A549 (cell line): ENCODE results near the gene GNG14. TPM values are rescaled to one million over a fixed set of nuclear protein-coding genes. Genes with fewer than 3 reads are reported as not detected.

Experiments
- ATAC-seq, 2 experiments: fragments of 200-7000 bp in 1 of 2; fragments of >200 bp in 1 of 2; cut with Nextera tagmentation in 1 of 2; cut with Tn5 transposase in 1 of 2; 3 replicates each; pipeline versions ENCODE4 v1.8.0 to v1.9.1; 2018 to 2020; ENCODE audit warnings: mild to moderate bottlenecking in 1 of 2, moderate library complexity in 1 of 2
- CTCF ChIA-PET: fragments of 300-600 bp; sonication (Branson Sonifier 250); formaldehyde crosslinking; extraction: SDS; loops from one replicate; lab custom pipeline; 2021; ENCODE audit warnings: antibody characterized with exemption, inconsistent platforms; lab: Yijun Ruan, JAX
- POLR2A ChIA-PET: fragments of 350-600 bp; formaldehyde crosslinking; extraction: SDS; loops from one replicate; lab custom pipeline; 2021; ENCODE audit warnings: antibody characterized with exemption, inconsistent platforms; lab: Yijun Ruan, JAX
- DNase-seq, 2 experiments: peaks; one replicate each; pipeline versions ENCODE4 v3.0.0 to v3.0.0-alpha.2; 2011 to 2016; ENCODE audit warnings: low read depth in 1 of 2, low spot score in 1 of 2
- FAIRE-seq: peaks from 2 replicates; lab custom pipeline; 2011; peaks lifted over from hg19 to GRCh38; lab: Jason Lieb, UNC
- H3K27ac ChIP-seq, 2 experiments: fragments of >200 bp; sonication (Bioruptor Twin); formaldehyde crosslinking; 3 replicates each; pipeline ENCODE4 v1.5.1; 2016 to 2017
- H3K4me1 ChIP-seq: fragments of >200 bp; sonication (Bioruptor Twin); formaldehyde crosslinking; 3 replicates; pipeline ENCODE4 v1.6.1; 2016
- H3K4me2 ChIP-seq: fragments of >200 bp; sonication (Bioruptor Twin); formaldehyde crosslinking; 3 replicates; pipeline ENCODE4 v1.6.1; 2016
- H3K4me3 ChIP-seq: fragments of >200 bp; sonication (Bioruptor Twin); formaldehyde crosslinking; 3 replicates; pipeline ENCODE4 v1.5.1; 2016
- H3K9me3 ChIP-seq: fragments of >200 bp; sonication (Bioruptor Twin); formaldehyde crosslinking; 3 replicates; pipeline ENCODE4 v1.6.1; 2016
- BHLHE40 ChIP-seq: IDR thresholded peaks from 2 replicates; pipeline ENCODE4 v1.6.1; 2012; ENCODE audit warnings: low read depth, low read length, inconsistent platforms
- CHD2 ChIP-seq: fragments of 150-350 bp; IDR thresholded peaks from 2 replicates; pipeline ENCODE4 v1.6.1; 2014; ENCODE audit warnings: low read length; ENCODE audit not compliant: partially characterized antibody
- CHD4 ChIP-seq: fragments of 200-600 bp; sonication (generic); IDR thresholded peaks from 2 replicates; pipeline ENCODE4 v1.6.1; 2016; ENCODE audit warnings: antibody characterized with exemption, mild to moderate bottlenecking, borderline replicate concordance
- EP300 ChIP-seq, 2 experiments: fragments of >200 bp; sonication (Bioruptor Twin); formaldehyde crosslinking; IDR thresholded peaks; 2 replicates in 1 of 2; 3 replicates in 1 of 2; pipeline ENCODE4 v1.6.1; 2016 to 2017
- FOSL2 ChIP-seq, 2 experiments: fragments of 450-650 bp in 1 of 2; fragments of >200 bp in 1 of 2; sonication (Bioruptor Twin) in 1 of 2; formaldehyde crosslinking; IDR thresholded peaks; 2 replicates each; pipeline versions ENCODE4 v1.5.0 to v1.6.1; 2016 to 2020; ENCODE audit warnings: mild to moderate bottlenecking in 1 of 2, moderate library complexity in 1 of 2
- GATA3 ChIP-seq: IDR thresholded peaks from 2 replicates; pipeline ENCODE4 v1.6.1; 2012; ENCODE audit warnings: borderline replicate concordance
- HDAC2 ChIP-seq: fragments of 200-600 bp; sonication (generic); IDR thresholded peaks from 2 replicates; pipeline ENCODE4 v1.6.1; 2016
- HEYL ChIP-seq: fragments of 250-450 bp; sonication (Bioruptor Pico); IDR thresholded peaks from 2 replicates; pipeline ENCODE4 v1.8.0; 2021; ENCODE audit warnings: mild to moderate bottlenecking, moderate library complexity
- HOXB13 ChIP-seq: fragments of 250-450 bp; sonication (Bioruptor Pico); IDR thresholded peaks from 2 replicates; pipeline ENCODE4 v1.5.0; 2020; ENCODE audit warnings: low read depth, mild to moderate bottlenecking, moderate library complexity
- JUN ChIP-seq, 2 experiments: fragments of >200 bp; sonication (Bioruptor Twin); formaldehyde crosslinking; IDR thresholded peaks; 2 replicates in 1 of 2; 3 replicates in 1 of 2; pipeline ENCODE4 v1.6.1; 2016 to 2017
- KDM5A ChIP-seq: fragments of 200-600 bp; sonication (generic); IDR thresholded peaks from 2 replicates; pipeline ENCODE4 v1.6.1; 2016; ENCODE audit warnings: antibody characterized with exemption, mild to moderate bottlenecking
- NFE2L2 ChIP-seq: fragments of 150-350 bp; conservative IDR thresholded peaks from 2 replicates; pipeline ENCODE4 v1.6.1; 2014; ENCODE audit warnings: low read length
- PHF8 ChIP-seq: fragments of 200-600 bp; sonication (generic); IDR thresholded peaks from 2 replicates; pipeline ENCODE4 v1.6.1; 2016; ENCODE audit warnings: low read depth, mild to moderate bottlenecking, antibody characterized with exemption, moderate library complexity, borderline replicate concordance
- POLR2A ChIP-seq: IDR thresholded peaks from 2 replicates; pipeline ENCODE4 v1.6.1; 2012; ENCODE audit warnings: mild to moderate bottlenecking, low read length
- RAD21 ChIP-seq, 2 experiments: fragments of >200 bp in 1 of 2; sonication (Bioruptor Twin) in 1 of 2; formaldehyde crosslinking in 1 of 2; IDR thresholded peaks in 1 of 2; conservative IDR thresholded peaks in 1 of 2; 2 replicates in 1 of 2; 3 replicates in 1 of 2; pipeline ENCODE4 v1.6.1; 2012 to 2018; ENCODE audit warnings: inconsistent platforms in 1 of 2
- RFX5 ChIP-seq: fragments of 450-650 bp; IDR thresholded peaks from 2 replicates; pipeline ENCODE4 v1.7.1; 2014; ENCODE audit warnings: antibody characterized with exemption, mild to moderate bottlenecking, moderate library complexity
- ZFP36 ChIP-seq: fragments of 450-650 bp; IDR thresholded peaks from 2 replicates; pipeline ENCODE4 v1.6.1; 2014; ENCODE audit warnings: borderline replicate concordance; ENCODE audit not compliant: partially characterized antibody
- WGBS: methylation state at CpG from one replicate; pipeline ENCODE4 v1.1.6; 2017; ENCODE audit errors: missing lambda C conversion rate; 5-methylcytosine and 5-hydroxymethylcytosine counted together
- polyA plus RNA-seq, 4 experiments: library from polyadenylated mRNA; depleted of rRNA in 3 of 4; stranded (reverse); fragments of >200 nt; fragmentation: RNase III in 1 of 4; extraction: RNeasy Plus Mini Kit Qiagen cat#74134 plus additional on column Dnase treatment in 1 of 4; gene quantifications; 2 replicates in 3 of 4; 3 replicates in 1 of 4; pipeline ENCODE4 v1.2.3, GENCODE V29; 2011 to 2017
- TF ChIP-seq, protein P1 (sequence below): fragments of 450-650 bp; IDR thresholded peaks from 2 replicates; pipeline ENCODE4 v1.6.1; 2014; ENCODE audit warnings: antibody characterized with exemption
- TF ChIP-seq, protein P2 (sequence below): IDR thresholded peaks from 2 replicates; pipeline ENCODE4 v1.6.1; 2012
- TF ChIP-seq, protein P3 (sequence below): fragments of >200 bp; sonication (Bioruptor Twin); formaldehyde crosslinking; IDR thresholded peaks from 3 replicates; pipeline ENCODE4 v1.6.1; 2016
- TF ChIP-seq, protein P4 (sequence below): fragments of >200 bp; sonication (Bioruptor Twin); formaldehyde crosslinking; IDR thresholded peaks from 3 replicates; pipeline ENCODE4 v1.5.1; 2016

Gene GNG14
- polyA plus RNA-seq, 2 of the 4 experiments (the other 2 are of a cell fraction), result not detected

DNA sequence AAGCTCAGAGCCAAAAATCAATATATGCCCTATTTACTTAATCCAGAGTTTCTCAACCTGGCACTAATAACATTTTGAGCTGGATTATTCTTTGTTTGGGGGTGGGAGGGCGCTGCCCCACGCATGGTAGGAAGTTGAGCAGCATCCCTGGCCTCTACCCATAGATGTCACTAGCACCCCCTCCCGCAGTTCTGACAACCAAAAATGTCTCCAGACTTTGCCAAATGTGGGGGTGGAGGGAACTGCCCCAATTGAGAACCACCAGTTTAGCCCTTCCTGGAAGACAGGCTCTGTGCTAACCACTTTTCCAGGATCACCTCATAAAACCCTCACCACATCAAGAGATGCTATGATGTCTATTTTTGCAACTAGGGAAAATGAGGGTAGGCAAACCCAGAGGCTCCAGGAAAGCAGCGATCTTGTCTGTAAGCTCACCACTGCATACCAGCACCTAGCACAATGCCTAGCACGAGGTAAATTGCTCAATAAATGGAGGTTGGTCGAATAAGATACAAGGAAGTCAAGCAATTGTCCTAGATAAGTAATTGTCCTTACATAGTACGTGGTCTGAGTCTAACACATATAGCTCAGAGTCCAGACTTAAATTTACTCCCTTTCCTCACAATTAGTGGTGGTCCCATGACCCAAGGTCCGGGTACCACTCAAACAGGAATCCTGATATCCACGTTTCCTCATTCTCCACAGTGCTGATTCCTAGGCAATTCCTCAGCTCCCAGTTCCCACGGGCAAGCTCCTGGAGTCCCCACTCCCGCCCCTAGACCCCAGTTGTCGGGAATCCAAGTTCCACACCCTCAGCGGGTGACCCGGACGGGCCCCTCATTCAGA, 45.8 kb downstream of the GNG14 start:
- 3% methylated on average over 9 of the region's 15 CpGs for WGBS

DNA sequence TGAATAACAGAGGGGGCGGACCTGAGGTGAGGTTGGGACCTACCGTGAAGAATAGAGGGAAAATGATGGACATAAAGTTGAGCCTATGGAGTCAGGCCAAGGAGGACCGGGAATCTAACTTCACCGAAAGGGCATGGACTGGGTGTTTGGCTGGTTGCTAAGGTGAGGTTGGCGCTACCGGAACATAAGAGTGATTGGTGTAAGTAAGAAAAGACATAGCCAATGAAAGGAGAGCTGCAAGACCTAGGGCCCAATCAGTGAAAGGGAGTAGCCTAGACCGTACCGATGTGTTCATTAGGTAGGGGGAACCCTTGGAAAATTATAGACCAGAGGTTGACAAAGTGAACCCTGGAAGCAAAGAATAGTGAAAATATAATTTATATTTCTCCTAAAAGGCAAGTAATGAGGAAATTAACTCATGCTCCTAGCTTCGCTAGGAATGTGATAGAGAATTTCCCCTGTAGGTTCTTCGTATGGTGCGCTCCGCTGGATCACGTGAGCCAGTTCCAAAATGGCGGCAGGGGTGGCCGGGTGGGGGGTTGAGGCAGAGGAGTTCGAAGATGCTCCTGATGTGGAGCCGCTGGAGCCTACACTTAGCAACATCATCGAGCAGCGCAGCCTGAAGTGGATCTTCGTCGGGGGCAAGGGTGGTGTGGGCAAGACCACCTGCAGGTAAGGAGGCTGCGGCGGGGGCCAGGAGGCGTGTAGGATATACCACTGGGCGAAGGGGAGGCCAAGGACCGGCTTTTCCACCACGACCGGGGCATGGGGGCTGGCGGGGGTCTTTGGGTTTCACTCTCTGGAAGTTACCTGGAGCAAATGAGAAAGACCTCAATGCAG, 49.4 kb downstream of the GNG14 start, which contains the start of gene GET3:
Gene GET3 (plus strand): TSS at position 503 of the 840 bp plus-strand sequence. CDS start 9 bp downstream, at position 512.
- no peak for TF ChIP-seq ZFP36
- TF ChIP-seq, protein P1, sequence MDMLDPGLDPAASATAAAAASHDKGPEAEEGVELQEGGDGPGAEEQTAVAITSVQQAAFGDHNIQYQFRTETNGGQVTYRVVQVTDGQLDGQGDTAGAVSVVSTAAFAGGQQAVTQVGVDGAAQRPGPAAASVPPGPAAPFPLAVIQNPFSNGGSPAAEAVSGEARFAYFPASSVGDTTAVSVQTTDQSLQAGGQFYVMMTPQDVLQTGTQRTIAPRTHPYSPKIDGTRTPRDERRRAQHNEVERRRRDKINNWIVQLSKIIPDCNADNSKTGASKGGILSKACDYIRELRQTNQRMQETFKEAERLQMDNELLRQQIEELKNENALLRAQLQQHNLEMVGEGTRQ, result peak; percentile 91
- TF ChIP-seq KDM5A, result peak; percentile 99
- peak in 1 of 2 experiments; percentile 68; a peak in 2 of 5 replicates for TF ChIP-seq JUN (IDR thresholded peaks at IDR 0.05)
- TF ChIP-seq HOXB13 (CRISPR knock-in tag), result no peak
- peak; percentile 86 for TF ChIP-seq POLR2A
- no peak for TF ChIP-seq RAD21 (conservative IDR thresholded peaks at IDR 0.05 in 1 of 2, IDR thresholded peaks at IDR 0.05 in 1 of 2)
- TF ChIP-seq, protein P2, sequence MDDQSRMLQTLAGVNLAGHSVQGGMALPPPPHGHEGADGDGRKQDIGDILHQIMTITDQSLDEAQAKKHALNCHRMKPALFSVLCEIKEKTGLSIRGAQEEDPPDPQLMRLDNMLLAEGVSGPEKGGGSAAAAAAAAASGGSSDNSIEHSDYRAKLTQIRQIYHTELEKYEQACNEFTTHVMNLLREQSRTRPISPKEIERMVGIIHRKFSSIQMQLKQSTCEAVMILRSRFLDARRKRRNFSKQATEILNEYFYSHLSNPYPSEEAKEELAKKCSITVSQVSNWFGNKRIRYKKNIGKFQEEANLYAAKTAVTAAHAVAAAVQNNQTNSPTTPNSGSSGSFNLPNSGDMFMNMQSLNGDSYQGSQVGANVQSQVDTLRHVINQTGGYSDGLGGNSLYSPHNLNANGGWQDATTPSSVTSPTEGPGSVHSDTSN, result peak; percentile 83
- no peak for TF ChIP-seq NFE2L2
- TF ChIP-seq HDAC2, result peak; percentile 97
- TF ChIP-seq RFX5, result 0 out of 2 replicates have a peak, but pooled peaks have one; percentile 75
- no peak for TF ChIP-seq HEYL (CRISPR knock-in tag)
- TF ChIP-seq, protein P3, sequence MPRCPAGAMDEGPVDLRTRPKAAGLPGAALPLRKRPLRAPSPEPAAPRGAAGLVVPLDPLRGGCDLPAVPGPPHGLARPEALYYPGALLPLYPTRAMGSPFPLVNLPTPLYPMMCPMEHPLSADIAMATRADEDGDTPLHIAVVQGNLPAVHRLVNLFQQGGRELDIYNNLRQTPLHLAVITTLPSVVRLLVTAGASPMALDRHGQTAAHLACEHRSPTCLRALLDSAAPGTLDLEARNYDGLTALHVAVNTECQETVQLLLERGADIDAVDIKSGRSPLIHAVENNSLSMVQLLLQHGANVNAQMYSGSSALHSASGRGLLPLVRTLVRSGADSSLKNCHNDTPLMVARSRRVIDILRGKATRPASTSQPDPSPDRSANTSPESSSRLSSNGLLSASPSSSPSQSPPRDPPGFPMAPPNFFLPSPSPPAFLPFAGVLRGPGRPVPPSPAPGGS, result 0 out of 3 replicates have a peak, but pooled peaks have one; percentile 38
- peak; percentile 72 for TF ChIP-seq BHLHE40
- peak; percentile 88; the same call in 1 of the 2 replicates for TF ChIP-seq PHF8
- TF ChIP-seq GATA3, result peak; percentile 50
- no peak for TF ChIP-seq CHD4
- no peak for TF ChIP-seq CHD2
- no peak for TF ChIP-seq FOSL2 (IDR thresholded peaks at IDR 0.05)
- no peak for TF ChIP-seq FOSL2 (CRISPR knock-in tag; IDR thresholded peaks at IDR 0.05)
- TF ChIP-seq, all 56 proteins: peak for 11
- under 1% methylated on average over 24 of the region's 29 CpGs for WGBS
- H3K4me1 ChIP-seq, result peaks cover 25% of the 10 kb centered on the region
- no peak for FAIRE-seq
- H3K4me2 ChIP-seq, result peak within 1 kb of the TSS; percentile 98
- ChIA-PET POLR2A (interaction anchor here (0.6 to 1.5 kb wide), 6 partner anchors 14 to 56 kb away, joined by 3 to 7 read pairs (median 4); partner anchors contain the start of gene JUNB), CTCF (interaction anchor here (1.1 to 38.2 kb wide), 4 partner anchors 32 to 111 kb away, joined by 3 to 725 read pairs (median 10); partner anchors contain the start of genes DHPS and HOOK2)
- H3K9me3 ChIP-seq, result no peaks in the 10 kb centered on the region
- H3K27ac ChIP-seq, result peak within 1 kb of the TSS; percentile 86 to 99
- H3K4me3 ChIP-seq, result peak within 1 kb of the TSS; percentile 78
- ATAC-seq, result peak; percentile 92 to 94
- peak; percentile 97 to 100 for DNase-seq

More for the DNA sequence above, 45.8 kb downstream of the GNG14 start:
- no peak for ATAC-seq
- Histone ChIP-seq H3K4me1 (peaks cover 26% of the 10 kb centered on the region), H3K27ac (peak overlapping the region; percentile 88 to 99), H3K4me2 (peak overlapping the region; percentile 100), H3K9me3 (no peaks in the 10 kb centered on the region)
- CTCF ChIA-PET, result interaction anchor here (1.4 to 38.2 kb wide), 4 partner anchors 9 to 114 kb away, joined by 4 to 725 read pairs (median 8); partner anchors contain the start of genes HOOK2 and TNPO2
- DNase-seq, result peak; percentile 36 to 59
- FAIRE-seq, result no peak
- POLR2A ChIA-PET, result interaction anchor here (1.1 to 2.2 kb wide), 3 partner anchors 10 to 52 kb away, joined by 3 to 16 read pairs (median 6); partner anchors contain the start of genes DHPS and TNPO2
- TF ChIP-seq, protein P1, result no peak
- no peak for TF ChIP-seq EP300 (IDR thresholded peaks at IDR 0.05)
- TF ChIP-seq, protein P4, sequence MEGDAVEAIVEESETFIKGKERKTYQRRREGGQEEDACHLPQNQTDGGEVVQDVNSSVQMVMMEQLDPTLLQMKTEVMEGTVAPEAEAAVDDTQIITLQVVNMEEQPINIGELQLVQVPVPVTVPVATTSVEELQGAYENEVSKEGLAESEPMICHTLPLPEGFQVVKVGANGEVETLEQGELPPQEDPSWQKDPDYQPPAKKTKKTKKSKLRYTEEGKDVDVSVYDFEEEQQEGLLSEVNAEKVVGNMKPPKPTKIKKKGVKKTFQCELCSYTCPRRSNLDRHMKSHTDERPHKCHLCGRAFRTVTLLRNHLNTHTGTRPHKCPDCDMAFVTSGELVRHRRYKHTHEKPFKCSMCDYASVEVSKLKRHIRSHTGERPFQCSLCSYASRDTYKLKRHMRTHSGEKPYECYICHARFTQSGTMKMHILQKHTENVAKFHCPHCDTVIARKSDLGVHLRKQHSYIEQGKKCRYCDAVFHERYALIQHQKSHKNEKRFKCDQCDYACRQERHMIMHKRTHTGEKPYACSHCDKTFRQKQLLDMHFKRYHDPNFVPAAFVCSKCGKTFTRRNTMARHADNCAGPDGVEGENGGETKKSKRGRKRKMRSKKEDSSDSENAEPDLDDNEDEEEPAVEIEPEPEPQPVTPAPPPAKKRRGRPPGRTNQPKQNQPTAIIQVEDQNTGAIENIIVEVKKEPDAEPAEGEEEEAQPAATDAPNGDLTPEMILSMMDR, result peak; percentile 34
- TF ChIP-seq, all 56 proteins: peak for 1
- peak overlapping the region; percentile 97 for H3K4me3 ChIP-seq
